KG1 (cell line): ENCODE data around the gene FREM1.

ENCODE experiments used
- DNase-seq: peaks from one replicate; lab custom pipeline; 2025; lab: John Stamatoyannopoulos, UW

The FREM1 gene

GRCh38 chr9:14813336-14814248 lies 96.6 kb downstream of the FREM1 start:
- DNase-seq, result no peak

- DNase-seq, result no peak
Measured at GRCh38 chr9:14812806-14813205, 97.4 kb downstream of the FREM1 start.

- no peak for DNase-seq
Measured at GRCh38 chr9:14811844-14812243, 98.4 kb downstream of the FREM1 start.

GRCh38 chr9:14806941-14807520 lies 103.2 kb downstream of the FREM1 start:
- no peak for DNase-seq

GRCh38 chr9:14799030-14799429 lies 111.2 kb downstream of the FREM1 start:
- DNase-seq, result no peak

GRCh38 chr9:14797435-14797834 lies 112.8 kb downstream of the FREM1 start:
- DNase-seq, result no peak

GRCh38 chr9:14793389-14793788 lies 116.8 kb downstream of the FREM1 start:
- DNase-seq, result no peak

- no peak for DNase-seq
Measured at GRCh38 chr9:14790628-14791027, 119.6 kb downstream of the FREM1 start.

- no peak for DNase-seq
Measured at GRCh38 chr9:14788846-14789245, 121.4 kb downstream of the FREM1 start.

GRCh38 chr9:14783358-14783757 lies 126.9 kb downstream of the FREM1 start:
- DNase-seq, result no peak

GRCh38 chr9:14782286-14783051 lies 127.8 kb downstream of the FREM1 start:
- no peak for DNase-seq

- DNase-seq, result no peak
Measured at GRCh38 chr9:14780693-14781092, 129.5 kb downstream of the FREM1 start.

GRCh38 chr9:14780251-14780650 lies 130.0 kb downstream of the FREM1 start:
- DNase-seq, result no peak

- DNase-seq, result no peak
Measured at GRCh38 chr9:14779566-14780022, 130.6 kb downstream of the FREM1 start.

GRCh38 chr9:14778565-14778964 lies 131.7 kb downstream of the FREM1 start:
- DNase-seq, result no peak

GRCh38 chr9:14775917-14776316 lies 134.3 kb downstream of the FREM1 start:
- no peak for DNase-seq

- no peak for DNase-seq
Measured at GRCh38 chr9:14770592-14770991, 139.6 kb downstream of the FREM1 start.

GRCh38 chr9:14769230-14769571 lies 141.0 kb downstream of the FREM1 start:
- no peak for DNase-seq

- DNase-seq, result peak; percentile 9
Measured at GRCh38 chr9:14768405-14769229, 141.6 kb downstream of the FREM1 start.

GRCh38 chr9:14766299-14766698 lies 143.9 kb downstream of the FREM1 start:
- no peak for DNase-seq

- DNase-seq, result no peak
Measured at GRCh38 chr9:14761584-14761983, 148.6 kb downstream of the FREM1 start.

GRCh38 chr9:14760060-14760459 lies 150.2 kb downstream of the FREM1 start:
- DNase-seq, result no peak
